Upper lobe of left lung (tissue), 6 donors: ENCODE data around the gene ATP5PF. TPM values are rescaled to one million over a fixed set of nuclear protein-coding genes. Genes with fewer than 3 reads are reported as not detected.
"Not testable (repeated sequence)": the region's sequence is repeated elsewhere in the genome, so short reads cannot be mapped to it uniquely, and the experiment has no call there.

ENCODE experiments used
- ATAC-seq, 2 donors: fragments of 200-7000 bp; cut with Tn5 transposase; one replicate each; pipeline ENCODE4 v1.9.1; 2022; ENCODE audit warnings: mild to moderate bottlenecking in 2 of 2, moderate library complexity in 2 of 2; ENCODE audit not compliant: low FRiP score in 2 of 2
- DNase-seq, 2 donors: peaks; one replicate each; pipeline ENCODE4 v3.0.0-alpha.2; 2019 to 2020
- H3K27ac ChIP-seq, 4 donors: fragments of 200-600 bp; sonication (generic); one replicate each; pipeline ENCODE4 v1.5.1; 2016 to 2019
- H3K27me3 ChIP-seq, 4 donors: fragments of 200-600 bp; sonication (generic); one replicate each; pipeline ENCODE4 v1.5.1; 2017 to 2019
- H3K36me3 ChIP-seq, 4 donors: fragments of 200-600 bp; sonication (generic); one replicate each; pipeline ENCODE4 v1.5.1; 2016 to 2019
- H3K4me1 ChIP-seq, 4 donors: fragments of 200-600 bp; sonication (generic); one replicate each; pipeline ENCODE4 v1.5.1; 2018 to 2019
- H3K4me3 ChIP-seq, 4 donors: fragments of 200-600 bp; sonication (generic); one replicate each; pipeline ENCODE4 v1.5.1; 2017 to 2019; ENCODE audit warnings: mild to moderate bottlenecking in 2 of 4, moderate library complexity in 1 of 4
- H3K9me3 ChIP-seq, 4 donors: fragments of 200-600 bp; sonication (generic); one replicate each; pipeline ENCODE4 v1.5.1; 2018 to 2019
- CTCF ChIP-seq, 6 experiments: fragments of 450-650 bp in 4 of 6; fragments of 200-600 bp in 2 of 6; sonication (generic) in 2 of 6; IDR thresholded peaks; one replicate each; pipeline ENCODE4 v1.5.1; 2016 to 2019; ENCODE audit warnings: antibody characterized with exemption in 6 of 6
- EP300 ChIP-seq, 4 donors: sonication (generic); formaldehyde crosslinking; IDR thresholded peaks; one replicate each; pipeline ENCODE4 v1.5.1; 2017; ENCODE audit warnings: antibody characterized with exemption in 4 of 4, control low read depth in 2 of 4
- POLR2A ChIP-seq, 4 donors: fragments of 450-650 bp; IDR thresholded peaks; one replicate each; pipeline ENCODE4 v1.5.1; 2016 to 2017; ENCODE audit warnings: antibody characterized with exemption in 4 of 4, mild to moderate bottlenecking in 2 of 4
- POLR2AphosphoS5 ChIP-seq, 2 donors: sonication (generic); formaldehyde crosslinking; IDR thresholded peaks; one replicate each; pipeline ENCODE4 v1.5.1; 2017; ENCODE audit warnings: antibody characterized with exemption in 2 of 2
- WGBS, 2 donors: methylation state at CpG; one replicate each; pipeline ENCODE4 v1.1.5; 2017 to 2018; 5-methylcytosine and 5-hydroxymethylcytosine counted together
- total RNA-seq, 6 donors: library from RNA; depleted of rRNA in 4 of 6; stranded (reverse); fragments of >200 nt in 4 of 6; gene quantifications; one replicate each; pipeline versions ENCODE4 v1.1.0 to v1.2.1, GENCODE V29; 2016 to 2021
- donor health status: DM: no; HTN: no; CAD: no; lungs with moderate emphysema.
- donor health status: DM: no; HTN: yes; CAD: no; lungs with severe emphysema.

The ATP5PF gene
- total RNA-seq, 6 donors from 2014 or later, result 26.2 to 87.3 (median 64.1) TPM

- Histone ChIP-seq H3K4me3 (no peak overlapping the region), H3K4me1 (peaks cover 23 to 37% (median 28%) of the 10 kb centered on the region in 4 donors), H3K27ac (no peak overlapping the region), H3K36me3 (peaks cover 7 to 30% (median 27%) of the 10 kb centered on the region in 4 donors), H3K27me3 (no peaks in the 10 kb centered on the region), H3K9me3 (no peaks in the 10 kb centered on the region)
- TF ChIP-seq CTCF (IDR thresholded peaks at IDR 0.05) (no peak), POLR2A (IDR thresholded peaks at IDR 0.05) (no peak), EP300 (IDR thresholded peaks at IDR 0.05) (no peak), POLR2AphosphoS5 (IDR thresholded peaks at IDR 0.05) (no peak)
- WGBS, 2 donors, result 89 to 91% methylated on average over 6 of the region's 6 CpGs
- no peak for DNase-seq
- ATAC-seq, result no peak
Observed at GRCh38 chr21:25732091-25732760, 2.5 kb downstream of the ATP5PF start.

- TF ChIP-seq POLR2AphosphoS5 (IDR thresholded peaks at IDR 0.05) (no peak), EP300 (IDR thresholded peaks at IDR 0.05) (no peak), POLR2A (IDR thresholded peaks at IDR 0.05) (no peak), CTCF (IDR thresholded peaks at IDR 0.05) (no peak)
- no peak overlapping the region for H3K4me3 ChIP-seq
- ATAC-seq, result no peak
- peaks cover 19 to 66% (median 40%) of the 10 kb centered on the region in 4 donors for H3K36me3 ChIP-seq
- 66 to 71% methylated on average over 3 of the region's 3 CpGs for WGBS, 2 donors
- H3K9me3 ChIP-seq, result no peaks in the 10 kb centered on the region
- no peak overlapping the region for H3K27ac ChIP-seq
- peaks cover 0 to under 1% (median 0%) of the 10 kb centered on the region in 4 donors for H3K4me1 ChIP-seq
- no peaks in the 10 kb centered on the region for H3K27me3 ChIP-seq
- DNase-seq, result no peak
Observed at GRCh38 chr21:25722631-25723030, 12.1 kb downstream of the ATP5PF start.

GRCh38 chr21:25721987-25722386 lies 12.7 kb downstream of the ATP5PF start:
- Histone ChIP-seq H3K36me3 (peaks cover 18 to 59% (median 34%) of the 10 kb centered on the region in 4 donors), H3K27me3 (no peaks in the 10 kb centered on the region), H3K9me3 (no peaks in the 10 kb centered on the region), H3K27ac (no peak overlapping the region), H3K4me3 (no peak overlapping the region), H3K4me1 (peaks cover 0 to 4% (median 0%) of the 10 kb centered on the region in 4 donors)
- DNase-seq (no peak), ATAC-seq (no peak)
- 94 to 97% methylated on average over 3 of the region's 3 CpGs for WGBS, 2 donors
- TF ChIP-seq POLR2A (IDR thresholded peaks at IDR 0.05), result no peak
- TF ChIP-seq CTCF (IDR thresholded peaks at IDR 0.05), result no peak
- no peak for TF ChIP-seq POLR2AphosphoS5 (IDR thresholded peaks at IDR 0.05)
- no peak for TF ChIP-seq EP300 (IDR thresholded peaks at IDR 0.05)

GRCh38 chr21:25717491-25718147 lies 17.1 kb downstream of the ATP5PF start:
- peak overlapping the region in 1 of 4 donors; percentile 43 for H3K27ac ChIP-seq

GRCh38 chr21:25714066-25714465 lies 20.6 kb downstream of the ATP5PF start:
- peak in 1 of 2 donors; percentile 54 for DNase-seq
- not testable (repeated sequence) for ATAC-seq, H3K9me3 ChIP-seq, H3K4me1 ChIP-seq, H3K36me3 ChIP-seq, H3K27ac ChIP-seq, H3K27me3 ChIP-seq, H3K4me3 ChIP-seq
- 96 to 98% methylated on average over 10 of the region's 10 CpGs for WGBS, 2 donors

More at GRCh38 chr21:25717491-25718147, 17.1 kb downstream of the ATP5PF start:
- WGBS, 2 donors, result 79 to 80% methylated on average over 5 of the region's 5 CpGs
- ATAC-seq (no peak), DNase-seq (no peak)
- no peaks in the 10 kb centered on the region for H3K9me3 ChIP-seq
- no peaks in the 10 kb centered on the region for H3K27me3 ChIP-seq
- H3K4me1 ChIP-seq, result peaks cover 0 to 4% (median 0%) of the 10 kb centered on the region in 4 donors
- TF ChIP-seq POLR2A (IDR thresholded peaks at IDR 0.05), result no peak
- TF ChIP-seq EP300 (IDR thresholded peaks at IDR 0.05), result no peak
- no peak for TF ChIP-seq CTCF (IDR thresholded peaks at IDR 0.05)
- no peak for TF ChIP-seq POLR2AphosphoS5 (IDR thresholded peaks at IDR 0.05)
- H3K36me3 ChIP-seq, result peaks cover 0 to 26% (median 10%) of the 10 kb centered on the region in 4 donors
- no peak overlapping the region for H3K4me3 ChIP-seq
